A673 (cell line): Measurements from ENCODE around the gene FHIP1A. TPM values are rescaled to one million over a fixed set of nuclear protein-coding genes. Genes with fewer than 3 reads are reported as not detected.

Source experiments
- BruUV-seq: library from RNA; stranded (reverse); fragments of 400-500 nt; replicated peaks from 2 replicates; lab custom pipeline; 2021; lab: Mats Ljungman, UMichigan
- CTCF ChIA-PET: fragments of 300-600 bp; sonication (Branson Sonifier 250); formaldehyde crosslinking; loops from one replicate; lab custom pipeline; 2022; ENCODE audit warnings: antibody characterized with exemption; lab: Charles Lee
- POLR2A ChIA-PET: fragments of 300-600 bp; sonication (Branson Sonifier 250); formaldehyde crosslinking; loops from one replicate; lab custom pipeline; 2022; ENCODE audit warnings: antibody characterized with exemption; ENCODE audit not compliant: low non-redundant PET; lab: Charles Lee
- DNase-seq: peaks from one replicate; pipeline ENCODE4 v3.0.0-alpha.2; 2015; ENCODE audit warnings: low spot score
- H3K27ac ChIP-seq: fragments of 200-600 bp; sonication (generic); 2 replicates; pipeline ENCODE4 v1.5.1; 2016; ENCODE audit warnings: mixed run types, low read depth, mild to moderate bottlenecking, mixed read lengths, antibody characterized with exemption, low read length; ENCODE audit not compliant: poor library complexity, severe bottlenecking
- H3K27me3 ChIP-seq: fragments of 200-600 bp; sonication (generic); replicated peaks from 2 replicates; pipeline ENCODE4 v1.6.1; 2017; ENCODE audit warnings: mixed run types, low read depth, mild to moderate bottlenecking, mixed read lengths, antibody characterized with exemption, low read length; ENCODE audit not compliant: insufficient read depth, poor library complexity
- H3K36me3 ChIP-seq: fragments of 200-600 bp; sonication (generic); 2 replicates; pipeline ENCODE4 v1.6.1; 2016; ENCODE audit warnings: mixed run types, mild to moderate bottlenecking, mixed read lengths, antibody characterized with exemption, low read length; ENCODE audit not compliant: insufficient read depth, poor library complexity, severe bottlenecking
- H3K4me1 ChIP-seq: fragments of 200-600 bp; sonication (generic); 2 replicates; pipeline ENCODE4 v1.6.1; 2017; ENCODE audit warnings: mixed run types, mild to moderate bottlenecking, mixed read lengths, antibody characterized with exemption, low read length; ENCODE audit not compliant: insufficient read depth, poor library complexity, severe bottlenecking
- H3K4me3 ChIP-seq: fragments of 200-600 bp; sonication (generic); 2 replicates; pipeline ENCODE4 v1.5.1; 2016; ENCODE audit warnings: low read depth, mixed run types, mild to moderate bottlenecking, mixed read lengths, low read length; ENCODE audit not compliant: poor library complexity, severe bottlenecking
- H3K9me3 ChIP-seq: fragments of 200-600 bp; sonication (generic); 2 replicates; pipeline ENCODE4 v1.6.1; 2016; ENCODE audit warnings: mixed run types, low read depth, mild to moderate bottlenecking, mixed read lengths, antibody characterized with exemption, low read length; ENCODE audit not compliant: poor library complexity, severe bottlenecking
- EZH2 ChIP-seq: fragments of 200-600 bp; sonication (generic); IDR thresholded peaks from 2 replicates; pipeline ENCODE4 v1.6.1; 2017; ENCODE audit warnings: borderline replicate concordance, low read depth, mild to moderate bottlenecking, mixed read lengths, antibody characterized with exemption, low read length; ENCODE audit not compliant: poor library complexity, severe bottlenecking
- intact Hi-C: fragments of 100-400 bp; cut with micrococcal nuclease; formaldehyde crosslinking; loops from one replicate; pipeline ENCODE4 v1.10.0; 2022; ENCODE audit not compliant: unreplicated experiment
- total RNA-seq: library from RNA; stranded (reverse); gene quantifications from 2 replicates; pipeline ENCODE4 v1.2.3, GENCODE V29; 2021
- TF ChIP-seq, protein P1 (sequence below): fragments of 300-800, 200-600 bp; sonication (generic); conservative IDR thresholded peaks from 2 replicates; pipeline ENCODE4 v1.5.1; 2017; ENCODE audit warnings: low read depth, mild to moderate bottlenecking, antibody characterized with exemption, low read length, moderate library complexity, mixed read lengths

The FHIP1A gene
- total RNA-seq, 1 experiment from 2014 or later: 0.13 TPM

DNA sequence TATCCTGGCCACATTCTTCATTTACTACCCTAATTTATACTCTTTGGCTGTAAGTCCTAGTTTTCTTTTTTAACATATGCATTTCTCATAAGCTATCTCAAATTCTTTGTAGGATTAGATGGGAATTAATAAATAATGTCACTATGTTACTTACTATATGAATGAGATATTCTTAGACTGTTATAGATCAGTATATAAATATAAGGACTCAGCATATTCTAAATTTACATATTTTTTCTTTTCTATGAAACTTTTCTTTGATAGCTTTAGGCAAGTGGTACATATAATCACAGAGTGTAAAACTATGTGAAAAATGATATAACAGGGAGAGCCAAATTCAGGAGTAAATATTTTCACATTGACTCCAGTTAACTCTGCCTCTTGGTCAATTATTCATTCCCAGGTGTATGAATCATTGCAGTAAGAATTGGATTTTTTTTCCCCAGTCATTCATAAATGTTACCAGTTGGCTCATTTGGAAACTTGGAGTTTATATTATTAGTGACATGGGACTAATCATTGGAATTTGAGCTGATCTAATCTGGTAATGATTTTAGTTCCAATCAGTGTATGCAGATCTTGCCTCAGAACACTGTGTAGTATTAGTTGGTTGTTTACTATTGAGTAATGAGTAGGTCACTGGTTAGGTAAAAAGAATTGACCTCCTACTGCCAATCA, 25.3 kb downstream of the FHIP1A start:
- no peak for DNase-seq
- BruUV-seq: no TSS peak
- CTCF ChIA-PET: no interaction called here

DNA sequence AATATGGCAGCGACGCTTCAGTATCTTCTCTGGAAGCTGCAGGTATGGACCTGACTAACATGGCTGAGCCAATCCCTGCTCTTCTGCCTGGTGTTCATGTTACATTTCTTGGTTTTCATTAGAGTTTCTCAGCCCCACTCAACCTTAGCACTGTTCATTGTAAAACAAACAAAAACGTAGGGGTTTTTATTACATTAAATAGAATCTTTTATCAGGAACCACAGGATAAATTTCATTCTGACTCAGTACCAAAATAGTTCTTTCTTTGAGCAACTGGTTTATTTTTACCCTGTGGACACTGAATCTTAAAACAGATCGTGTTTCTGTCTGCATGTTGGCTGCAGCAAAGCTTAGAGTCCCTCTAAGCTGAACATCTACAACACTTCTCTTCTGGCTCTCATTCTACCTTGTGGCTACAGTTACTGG, 27.1 kb downstream of the FHIP1A start:
- no peaks in the 10 kb centered on the region for H3K4me1 ChIP-seq
- no peaks in the 10 kb centered on the region for H3K27me3 ChIP-seq
- TF ChIP-seq, protein P1, sequence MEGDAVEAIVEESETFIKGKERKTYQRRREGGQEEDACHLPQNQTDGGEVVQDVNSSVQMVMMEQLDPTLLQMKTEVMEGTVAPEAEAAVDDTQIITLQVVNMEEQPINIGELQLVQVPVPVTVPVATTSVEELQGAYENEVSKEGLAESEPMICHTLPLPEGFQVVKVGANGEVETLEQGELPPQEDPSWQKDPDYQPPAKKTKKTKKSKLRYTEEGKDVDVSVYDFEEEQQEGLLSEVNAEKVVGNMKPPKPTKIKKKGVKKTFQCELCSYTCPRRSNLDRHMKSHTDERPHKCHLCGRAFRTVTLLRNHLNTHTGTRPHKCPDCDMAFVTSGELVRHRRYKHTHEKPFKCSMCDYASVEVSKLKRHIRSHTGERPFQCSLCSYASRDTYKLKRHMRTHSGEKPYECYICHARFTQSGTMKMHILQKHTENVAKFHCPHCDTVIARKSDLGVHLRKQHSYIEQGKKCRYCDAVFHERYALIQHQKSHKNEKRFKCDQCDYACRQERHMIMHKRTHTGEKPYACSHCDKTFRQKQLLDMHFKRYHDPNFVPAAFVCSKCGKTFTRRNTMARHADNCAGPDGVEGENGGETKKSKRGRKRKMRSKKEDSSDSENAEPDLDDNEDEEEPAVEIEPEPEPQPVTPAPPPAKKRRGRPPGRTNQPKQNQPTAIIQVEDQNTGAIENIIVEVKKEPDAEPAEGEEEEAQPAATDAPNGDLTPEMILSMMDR: no peak
- no peak for TF ChIP-seq EZH2
- no peak for DNase-seq
- POLR2A ChIA-PET: no interaction called here
- no peaks in the 10 kb centered on the region for H3K9me3 ChIP-seq
- no peak overlapping the region for H3K27ac ChIP-seq
- no peak overlapping the region for H3K4me3 ChIP-seq
- CTCF ChIA-PET: no interaction called here
- H3K36me3 ChIP-seq: no peaks in the 10 kb centered on the region
- intact Hi-C loops: no loop called here
- BruUV-seq: no TSS peak

More for the DNA sequence above, 25.3 kb downstream of the FHIP1A start:
- no peak for TF ChIP-seq EZH2
- TF ChIP-seq, protein P1: no peak
- Histone ChIP-seq H3K4me3 (no peak overlapping the region), H3K27ac (no peak overlapping the region), H3K36me3 (no peaks in the 10 kb centered on the region), H3K9me3 (no peaks in the 10 kb centered on the region), H3K4me1 (no peaks in the 10 kb centered on the region), H3K27me3 (no peaks in the 10 kb centered on the region)
- POLR2A ChIA-PET: no interaction called here
- intact Hi-C loops: no loop called here

DNA sequence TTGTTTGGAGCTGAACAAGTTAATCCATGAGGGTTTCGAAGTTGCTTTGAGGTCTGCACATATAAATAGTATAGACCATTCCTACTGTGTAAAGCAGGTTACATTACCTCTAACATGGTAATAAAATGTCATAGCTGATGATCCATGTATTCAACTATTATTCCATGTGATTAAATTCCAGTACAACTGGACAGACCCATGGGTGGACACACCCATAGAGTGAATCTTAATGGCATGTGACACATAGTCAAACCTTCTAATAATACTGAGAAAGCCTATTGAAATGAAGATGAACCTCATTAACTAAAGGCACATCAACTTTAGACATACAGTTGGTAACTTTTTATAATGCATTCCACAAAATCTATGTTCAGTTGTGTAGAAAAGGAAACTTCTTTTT, 28.5 kb downstream of the FHIP1A start:
- Histone ChIP-seq H3K4me3 (no peak overlapping the region), H3K36me3 (no peaks in the 10 kb centered on the region), H3K27me3 (no peaks in the 10 kb centered on the region), H3K27ac (no peak overlapping the region), H3K9me3 (no peaks in the 10 kb centered on the region), H3K4me1 (no peaks in the 10 kb centered on the region)
- CTCF ChIA-PET: no interaction called here
- TF ChIP-seq, protein P1: no peak
- no peak for TF ChIP-seq EZH2
- BruUV-seq: no TSS peak
- POLR2A ChIA-PET: no interaction called here
- DNase-seq: no peak
- intact Hi-C loops: no loop called here
